NCI-H2081 treated with DMSO at 0.1 percent for 48 hours (cell line): ENCODE measurements around the gene KLB.
A peak's percentile ranks its signal among the peaks of the same experiment; 100 is the strongest.

ENCODE experiments used
- DNase-seq: peaks from one replicate; lab custom pipeline; 2025; lab: John Stamatoyannopoulos, UW

The KLB gene

GRCh38 chr4:39464886-39465501 is 58.3 kb downstream of the KLB start:
- DNase-seq: no peak

GRCh38 chr4:39466747-39467146 is 60.0 kb downstream of the KLB start:
- DNase-seq: no peak

- DNase-seq: no peak
Observed at GRCh38 chr4:39467464-39467863, 60.7 kb downstream of the KLB start.

GRCh38 chr4:39469429-39470077 is 62.8 kb downstream of the KLB start:
- DNase-seq: peak; percentile 74

GRCh38 chr4:39470402-39470801 is 63.7 kb downstream of the KLB start:
- no peak for DNase-seq

- no peak for DNase-seq
Observed at GRCh38 chr4:39472396-39472795, 65.7 kb downstream of the KLB start.

GRCh38 chr4:39476187-39476895 is 69.6 kb downstream of the KLB start:
- DNase-seq: no peak

- DNase-seq: no peak
Observed at GRCh38 chr4:39480251-39480650, 73.5 kb downstream of the KLB start.

- DNase-seq: no peak
Observed at GRCh38 chr4:39480902-39481695, 74.4 kb downstream of the KLB start.

GRCh38 chr4:39484582-39485272 is 78.0 kb downstream of the KLB start:
- no peak for DNase-seq

- DNase-seq: no peak
Observed at GRCh38 chr4:39486221-39486804, 79.6 kb downstream of the KLB start.

- no peak for DNase-seq
Observed at GRCh38 chr4:39490322-39490721, 83.6 kb downstream of the KLB start.

- no peak for DNase-seq
Observed at GRCh38 chr4:39494354-39494753, 87.6 kb downstream of the KLB start.

GRCh38 chr4:39495446-39496213 is 88.9 kb downstream of the KLB start:
- no peak for DNase-seq

GRCh38 chr4:39497909-39498726 is 91.4 kb downstream of the KLB start:
- no peak for DNase-seq

- DNase-seq: no peak
Observed at GRCh38 chr4:39498727-39499020, 91.9 kb downstream of the KLB start.
